ENCODE data around the gene KCNJ1.

- no peak for TF ChIP-seq CTCF (IDR thresholded peaks at IDR 0.05; ENCODE audit: low read depth, low read length)
- TF ChIP-seq MAX (IDR thresholded peaks at IDR 0.05; ENCODE audit: low read depth, low read length): no peak
Measured at GRCh38 chr11:128900468-128900867, 33.4 kb upstream of the KCNJ1 start.
